SK-N-SH treated with all-trans-retinoic acid at 6 μM for 48 hours (cell line): ENCODE data around the gene ALX4.

Experiments used
- OSR1 ChIP-seq: fragments of 250-450 bp; sonication (Bioruptor Pico); IDR thresholded peaks from 2 replicates; pipeline ENCODE4 v1.8.0; 2022; ENCODE audit warnings: moderate library complexity, mild to moderate bottlenecking, inconsistent platforms
- RARB ChIP-seq: fragments of 250-450 bp; sonication (Bioruptor Pico); IDR thresholded peaks from 2 replicates; pipeline ENCODE4 v1.8.0; 2021; ENCODE audit warnings: mild to moderate bottlenecking, moderate library complexity
- ZC3H10 ChIP-seq: fragments of 250-450 bp; sonication (Bioruptor Pico); IDR thresholded peaks from 2 replicates; pipeline ENCODE4 v1.5.1; 2021; ENCODE audit warnings: mild to moderate bottlenecking, moderate library complexity
- ZFP30 ChIP-seq: fragments of 450-650 bp; formaldehyde crosslinking; IDR thresholded peaks from 2 replicates; pipeline ENCODE4 v1.5.0; 2022; ENCODE audit warnings: mild to moderate bottlenecking, moderate library complexity
- TF ChIP-seq, protein P1 (sequence below): fragments of 250-450 bp; sonication (Bioruptor Pico); IDR thresholded peaks from 2 replicates; pipeline ENCODE4 v1.8.0; 2020; ENCODE audit warnings: mild to moderate bottlenecking, moderate library complexity, borderline replicate concordance

DNA sequence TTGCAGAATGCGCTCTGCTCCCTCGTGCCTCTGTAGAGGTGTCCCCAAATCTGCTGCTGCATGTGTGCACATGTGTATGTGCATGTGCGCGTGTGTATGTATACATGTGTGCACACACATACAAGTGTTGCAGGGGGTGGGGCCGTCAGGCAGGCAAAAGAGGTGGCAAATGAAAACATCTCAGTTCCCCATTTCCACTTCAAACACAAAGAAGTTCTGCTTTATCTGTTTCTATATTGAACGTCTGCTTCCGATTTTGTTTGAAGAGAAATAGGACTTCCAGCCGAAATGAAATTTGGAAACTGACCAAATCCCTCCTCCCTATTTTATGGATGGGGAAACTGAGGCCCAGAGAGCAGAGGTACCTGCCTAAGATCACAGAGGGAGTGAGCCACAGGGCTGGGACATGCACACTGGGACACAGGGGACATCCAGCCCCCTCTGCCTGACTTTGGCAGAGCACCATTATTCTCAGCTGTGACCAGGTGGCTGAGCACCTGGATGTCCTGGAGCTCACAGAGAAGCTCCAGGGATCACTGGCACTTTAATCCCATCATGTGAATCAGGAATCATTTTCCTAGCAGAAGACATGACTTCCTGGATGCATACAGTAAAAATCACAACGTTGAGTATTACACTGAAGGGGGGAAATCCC, 41.2 kb upstream of the ALX4 start:
- TF ChIP-seq, protein P1, sequence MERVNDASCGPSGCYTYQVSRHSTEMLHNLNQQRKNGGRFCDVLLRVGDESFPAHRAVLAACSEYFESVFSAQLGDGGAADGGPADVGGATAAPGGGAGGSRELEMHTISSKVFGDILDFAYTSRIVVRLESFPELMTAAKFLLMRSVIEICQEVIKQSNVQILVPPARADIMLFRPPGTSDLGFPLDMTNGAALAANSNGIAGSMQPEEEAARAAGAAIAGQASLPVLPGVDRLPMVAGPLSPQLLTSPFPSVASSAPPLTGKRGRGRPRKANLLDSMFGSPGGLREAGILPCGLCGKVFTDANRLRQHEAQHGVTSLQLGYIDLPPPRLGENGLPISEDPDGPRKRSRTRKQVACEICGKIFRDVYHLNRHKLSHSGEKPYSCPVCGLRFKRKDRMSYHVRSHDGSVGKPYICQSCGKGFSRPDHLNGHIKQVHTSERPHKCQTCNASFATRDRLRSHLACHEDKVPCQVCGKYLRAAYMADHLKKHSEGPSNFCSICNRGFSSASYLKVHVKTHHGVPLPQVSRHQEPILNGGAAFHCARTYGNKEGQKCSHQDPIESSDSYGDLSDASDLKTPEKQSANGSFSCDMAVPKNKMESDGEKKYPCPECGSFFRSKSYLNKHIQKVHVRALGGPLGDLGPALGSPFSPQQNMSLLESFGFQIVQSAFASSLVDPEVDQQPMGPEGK (CRISPR knock-in tag) = no peak
- TF ChIP-seq OSR1 = no peak
- no peak for TF ChIP-seq ZC3H10 (CRISPR knock-in tag)
- no peak for TF ChIP-seq RARB (CRISPR knock-in tag)
- no peak for TF ChIP-seq ZFP30 (CRISPR knock-in tag)
